HCT116 (cell line): Measurements from ENCODE around the gene ISX. TPM values are rescaled to one million over a fixed set of nuclear protein-coding genes. Genes with fewer than 3 reads are reported as not detected.

ENCODE experiments used
- ATAC-seq: fragments of 200-7000 bp; cut with Tn5 transposase; 2 replicates; pipeline ENCODE4 v1.9.1; 2020; ENCODE audit warnings: mild to moderate bottlenecking, moderate library complexity
- BruUV-seq: library from RNA; stranded (reverse); fragments of 400-500 nt; replicated peaks from 2 replicates; lab custom pipeline; 2021; lab: Mats Ljungman, UMichigan
- CTCF ChIA-PET: fragments of 300-600 bp; sonication (Branson Sonifier 250); formaldehyde crosslinking; loops from one replicate; lab custom pipeline; 2021; ENCODE audit warnings: antibody characterized with exemption; lab: Charles Lee
- POLR2A ChIA-PET: fragments of 300-600, 350-600 bp; sonication (Branson Sonifier 250); formaldehyde crosslinking; loops from one replicate; lab custom pipeline; 2021; ENCODE audit warnings: antibody characterized with exemption; lab: Charles Lee
- RAD21 ChIA-PET, 2 experiments: fragments of 300-600 bp; sonication (Branson Sonifier 250); formaldehyde crosslinking; loops; one replicate each; lab custom pipeline; 2023; ENCODE audit warnings: low total read pairs in 2 of 2; ENCODE audit not compliant: uncharacterized antibody in 2 of 2, unreplicated experiment in 2 of 2, low non-redundant PET in 1 of 2; lab: Charles Lee
- DNase-seq: peaks from one replicate; pipeline ENCODE4 v3.0.0-alpha.2; 2010; ENCODE audit warnings: low read depth, low spot score
- H2AFZ ChIP-seq: fragments of 200-600 bp; shearing (Covaris generic), sonication (generic); 2 replicates; pipeline ENCODE4 v1.6.1; 2017; ENCODE audit warnings: low read depth, mixed run types, mixed read lengths, antibody characterized with exemption, low read length; ENCODE audit not compliant: poor library complexity, severe bottlenecking
- H3K27ac ChIP-seq: 2 replicates; pipeline ENCODE4 v1.5.1; 2012; ENCODE audit warnings: low read depth, low read length
- H3K27me3 ChIP-seq: fragments of 200-600 bp; sonication (generic); 2 replicates; pipeline ENCODE4 v1.6.1; 2016; ENCODE audit warnings: mixed run types, low read length, mixed read lengths; ENCODE audit not compliant: insufficient read depth
- H3K36me3 ChIP-seq, 2 experiments: fragments of 200-500 bp in 1 of 2; fragments of 200-600 bp in 1 of 2; sonication (Bioruptor generic) in 1 of 2; sonication (generic) in 1 of 2; 2 replicates each; pipeline versions ENCODE4 v1.5.1 to v1.6.1; 2014 to 2016; ENCODE audit warnings: low read length in 2 of 2, inconsistent platforms in 1 of 2, mixed read lengths in 1 of 2, mixed run types in 1 of 2; ENCODE audit not compliant: insufficient read depth in 2 of 2, control insufficient read depth in 1 of 2
- H3K4me1 ChIP-seq, 2 experiments: fragments of 200-600 bp in 1 of 2; sonication (generic) in 1 of 2; 2 replicates each; pipeline versions ENCODE4 v1.5.1 to v1.6.1; 2012 to 2017; ENCODE audit warnings: low read length in 2 of 2, inconsistent platforms in 1 of 2, mild to moderate bottlenecking in 1 of 2, mixed read lengths in 1 of 2, mixed run types in 1 of 2, moderate library complexity in 1 of 2; ENCODE audit not compliant: insufficient read depth in 2 of 2, control insufficient read depth in 1 of 2
- H3K4me2 ChIP-seq: fragments of 200-600 bp; sonication (generic); 2 replicates; pipeline ENCODE4 v1.6.1; 2017; ENCODE audit warnings: mixed run types, low read length, mixed read lengths
- H3K4me3 ChIP-seq, 2 experiments: fragments of 200-600 bp in 1 of 2; sonication (generic) in 1 of 2; replicated peaks in 1 of 2; 2 replicates each; pipeline ENCODE4 v1.5.1; 2011 to 2016; ENCODE audit warnings: low read length in 2 of 2, control low read depth in 1 of 2, low read depth in 1 of 2, mild to moderate bottlenecking in 1 of 2, mixed read lengths in 1 of 2, mixed run types in 1 of 2
- H3K79me2 ChIP-seq: fragments of 200-600 bp; sonication (generic); 2 replicates; pipeline ENCODE4 v1.6.1; 2017; ENCODE audit warnings: mild to moderate bottlenecking, mixed run types, low read length, moderate library complexity, mixed read lengths; ENCODE audit not compliant: insufficient read depth
- H3K9ac ChIP-seq: fragments of 200-600 bp; sonication (generic); 2 replicates; pipeline ENCODE4 v1.6.1; 2016; ENCODE audit warnings: low read length, mixed read lengths
- H3K9me2 ChIP-seq: fragments of 200-600 bp; sonication (generic), shearing (Covaris generic); 2 replicates; pipeline ENCODE4 v1.6.1; 2017; ENCODE audit warnings: mixed run types, mild to moderate bottlenecking, moderate library complexity; ENCODE audit not compliant: insufficient read depth
- H3K9me3 ChIP-seq, 2 experiments: fragments of 200-500 bp in 1 of 2; fragments of 200-600 bp in 1 of 2; sonication (Bioruptor generic) in 1 of 2; sonication (generic) in 1 of 2; 2 replicates each; pipeline ENCODE4 v1.6.1; 2014 to 2017; ENCODE audit warnings: low read length in 2 of 2, mixed read lengths in 2 of 2, inconsistent platforms in 1 of 2, low read depth in 1 of 2, mild to moderate bottlenecking in 1 of 2, mixed run types in 1 of 2, moderate library complexity in 1 of 2; ENCODE audit not compliant: control insufficient read depth in 1 of 2, insufficient read depth in 1 of 2
- H4K20me1 ChIP-seq: fragments of 200-600 bp; sonication (generic), shearing (Covaris generic); 2 replicates; pipeline ENCODE4 v1.6.1; 2017; ENCODE audit warnings: mixed run types, mild to moderate bottlenecking, moderate library complexity; ENCODE audit not compliant: insufficient read depth
- CBX3 ChIP-seq: IDR thresholded peaks from 2 replicates; pipeline ENCODE4 v1.6.1; 2012; ENCODE audit warnings: low read depth
- CEBPB ChIP-seq: IDR thresholded peaks from 2 replicates; pipeline ENCODE4 v1.6.1; 2012; ENCODE audit warnings: low read depth
- CTCF ChIP-seq, 3 experiments: fragments of 200-600 bp in 1 of 3; sonication (generic) in 1 of 3; IDR thresholded peaks in 2 of 3; conservative IDR thresholded peaks in 1 of 3; 2 replicates each; pipeline ENCODE4 v1.5.1; 2012 to 2017; ENCODE audit warnings: low read depth in 2 of 3, low read length in 2 of 3, antibody characterized with exemption in 1 of 3, borderline replicate concordance in 1 of 3, control low read depth in 1 of 3, mild to moderate bottlenecking in 1 of 3, mixed read lengths in 1 of 3, mixed run types in 1 of 3, moderate library complexity in 1 of 3; ENCODE audit not compliant: insufficient read depth in 1 of 3
- ELF1 ChIP-seq: IDR thresholded peaks from 2 replicates; pipeline ENCODE4 v1.6.1; 2012; ENCODE audit warnings: low read depth, borderline replicate concordance
- EZH2 ChIP-seq: fragments of 200-600 bp; sonication (generic); IDR thresholded peaks from 2 replicates; pipeline ENCODE4 v1.6.1; 2017; ENCODE audit warnings: antibody characterized with exemption, mixed run types
- EZH2phosphoT487 ChIP-seq: fragments of 200-600 bp; IDR thresholded peaks from 2 replicates; pipeline ENCODE4 v1.6.1; 2018; ENCODE audit warnings: antibody characterized with exemption, borderline replicate concordance
- FOSL1 ChIP-seq: IDR thresholded peaks from 2 replicates; pipeline ENCODE4 v1.6.1; 2012; ENCODE audit warnings: low read depth
- MAX ChIP-seq: IDR thresholded peaks from 2 replicates; pipeline ENCODE4 v1.6.1; 2012
- POLR2A ChIP-seq: IDR thresholded peaks from 2 replicates; pipeline ENCODE4 v1.7.0; 2011; ENCODE audit warnings: borderline replicate concordance; ENCODE audit not compliant: insufficient read depth, insufficient read length; ENCODE audit errors: extremely low read depth
- POLR2AphosphoS5 ChIP-seq: IDR thresholded peaks from 2 replicates; pipeline ENCODE4 v1.6.1; 2011; ENCODE audit warnings: mild to moderate bottlenecking, low read depth, low read length, moderate library complexity
- RAD21 ChIP-seq: IDR thresholded peaks from 2 replicates; pipeline ENCODE4 v1.6.1; 2012; ENCODE audit warnings: low read depth, mild to moderate bottlenecking
- SIN3A ChIP-seq: IDR thresholded peaks from 2 replicates; pipeline ENCODE4 v1.6.1; 2012; ENCODE audit warnings: low read depth
- SP1 ChIP-seq: IDR thresholded peaks from 2 replicates; pipeline ENCODE4 v1.6.1; 2012; ENCODE audit warnings: low read depth
- SRF ChIP-seq: IDR thresholded peaks from 2 replicates; pipeline ENCODE4 v1.6.1; 2012; ENCODE audit warnings: low read depth
- YY1 ChIP-seq: IDR thresholded peaks from 2 replicates; pipeline ENCODE4 v1.6.1; 2011; ENCODE audit warnings: low read length, low read depth, moderate library complexity, mild to moderate bottlenecking; ENCODE audit not compliant: insufficient replicate concordance; ENCODE audit errors: extremely low read depth
- ZBTB33 ChIP-seq: IDR thresholded peaks from 2 replicates; pipeline ENCODE4 v1.6.1; 2011; ENCODE audit warnings: mild to moderate bottlenecking, low read length, moderate library complexity; ENCODE audit not compliant: insufficient replicate concordance; ENCODE audit errors: extremely low read depth
- ZNF274 ChIP-seq: fragments of 200-500 bp; sonication (Bioruptor generic); IDR thresholded peaks from 2 replicates; pipeline ENCODE4 v1.6.1; 2014; ENCODE audit warnings: mild to moderate bottlenecking, low read depth, low read length, inconsistent platforms
- intact Hi-C: fragments of 100-400 bp; cut with micrococcal nuclease; formaldehyde crosslinking; loops from 2 replicates; pipeline ENCODE4 v1.10.0; 2022
- total RNA-seq: library from RNA; stranded (reverse); gene quantifications from one replicate; pipeline ENCODE4 v1.2.1, GENCODE V29; 2021; ENCODE audit not compliant: unreplicated experiment

The ISX gene
- total RNA-seq, 1 experiment from 2014 or later, result not detected

GRCh38 chr22:35128637-35129036 is 62.7 kb downstream of the ISX start (continued):
- TF ChIP-seq ZBTB33, result no peak
- no peak for TF ChIP-seq MAX
- no peak for TF ChIP-seq POLR2A
- TF ChIP-seq CTCF (IDR thresholded peaks at IDR 0.05 in 2 of 3, conservative IDR thresholded peaks at IDR 0.05 in 1 of 3; ENCODE audit: borderline replicate concordance in 1 of 3, insufficient read depth in 1 of 3, low read depth in 2 of 3, low read length in 2 of 3), result no peak

- ATAC-seq (no peak), DNase-seq (no peak)
- Histone ChIP-seq H3K27me3 (no peaks in the 10 kb centered on the region), H3K36me3 (no peaks in the 10 kb centered on the region), H3K4me3 (no peak overlapping the region), H3K4me1 (no peaks in the 10 kb centered on the region), H3K9ac (no peak overlapping the region), H3K9me2 (no peaks in the 10 kb centered on the region), H3K27ac (no peak overlapping the region), H4K20me1 (no peaks in the 10 kb centered on the region), H3K9me3 (no peaks in the 10 kb centered on the region), H2AFZ (no peak overlapping the region), H3K4me2 (no peak overlapping the region), H3K79me2 (no peaks in the 10 kb centered on the region)
- ChIA-PET POLR2A (no interaction called here), RAD21 (no interaction called here), CTCF (interaction anchor here (2.1 kb wide), 1 partner anchor 19 kb away, joined by 6 read pairs; no protein-coding TSS in a partner anchor)
- intact Hi-C loops, result no loop called here
- no TSS peak for BruUV-seq
- TF ChIP-seq CBX3, result no peak
- no peak for TF ChIP-seq RAD21
- no peak for TF ChIP-seq SRF
- no peak for TF ChIP-seq CEBPB
- TF ChIP-seq FOSL1, result no peak
- TF ChIP-seq SIN3A, result no peak
- TF ChIP-seq MAX, result no peak
- TF ChIP-seq YY1, result no peak
- no peak for TF ChIP-seq ZNF274
- no peak for TF ChIP-seq ZBTB33
- no peak for TF ChIP-seq EZH2
- TF ChIP-seq POLR2AphosphoS5, result no peak
- no peak for TF ChIP-seq EZH2phosphoT487
- TF ChIP-seq SP1, result no peak
- TF ChIP-seq ELF1, result no peak
Observed at GRCh38 chr22:35131525-35132000, 65.6 kb downstream of the ISX start.
